ENCODE data around the gene P3H2. TPM values are rescaled to one million over a fixed set of nuclear protein-coding genes. Genes with fewer than 3 reads are reported as not detected.
A peak's percentile ranks its signal among the peaks of the same experiment; 100 is the strongest.

P3H2 gene
- total RNA-seq, 1 donor from 2014 or later = 21.9 TPM

DNA sequence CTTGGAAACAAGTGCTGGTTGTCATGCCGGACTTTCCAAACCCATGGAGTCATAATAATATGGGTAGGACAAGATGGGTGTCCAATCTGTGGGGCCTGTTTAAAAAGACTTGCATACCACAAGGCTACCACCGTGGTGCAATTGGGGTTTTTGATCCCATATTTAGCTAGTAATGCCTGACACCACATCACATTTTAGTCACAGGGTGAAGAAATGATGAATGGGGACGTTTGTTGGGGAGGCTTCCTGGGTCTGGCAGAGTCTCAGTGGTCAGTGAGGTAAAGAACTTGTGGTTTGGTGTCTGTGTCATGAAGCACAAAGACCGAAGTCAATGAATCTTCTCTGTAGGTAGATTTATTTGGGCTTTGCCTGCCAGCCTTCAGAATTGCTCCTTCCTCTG, 31.0 kb downstream of the P3H2 start:
- no peaks in the 10 kb centered on the region for H3K27me3 Mint-ChIP-seq (ENCODE audit: low read depth)
- H3K4me3 Mint-ChIP-seq (ENCODE audit: unreplicated experiment) = no peak overlapping the region
- TF ChIP-seq, protein P1, sequence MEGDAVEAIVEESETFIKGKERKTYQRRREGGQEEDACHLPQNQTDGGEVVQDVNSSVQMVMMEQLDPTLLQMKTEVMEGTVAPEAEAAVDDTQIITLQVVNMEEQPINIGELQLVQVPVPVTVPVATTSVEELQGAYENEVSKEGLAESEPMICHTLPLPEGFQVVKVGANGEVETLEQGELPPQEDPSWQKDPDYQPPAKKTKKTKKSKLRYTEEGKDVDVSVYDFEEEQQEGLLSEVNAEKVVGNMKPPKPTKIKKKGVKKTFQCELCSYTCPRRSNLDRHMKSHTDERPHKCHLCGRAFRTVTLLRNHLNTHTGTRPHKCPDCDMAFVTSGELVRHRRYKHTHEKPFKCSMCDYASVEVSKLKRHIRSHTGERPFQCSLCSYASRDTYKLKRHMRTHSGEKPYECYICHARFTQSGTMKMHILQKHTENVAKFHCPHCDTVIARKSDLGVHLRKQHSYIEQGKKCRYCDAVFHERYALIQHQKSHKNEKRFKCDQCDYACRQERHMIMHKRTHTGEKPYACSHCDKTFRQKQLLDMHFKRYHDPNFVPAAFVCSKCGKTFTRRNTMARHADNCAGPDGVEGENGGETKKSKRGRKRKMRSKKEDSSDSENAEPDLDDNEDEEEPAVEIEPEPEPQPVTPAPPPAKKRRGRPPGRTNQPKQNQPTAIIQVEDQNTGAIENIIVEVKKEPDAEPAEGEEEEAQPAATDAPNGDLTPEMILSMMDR (IDR thresholded peaks at IDR 0.05) = no peak

DNA sequence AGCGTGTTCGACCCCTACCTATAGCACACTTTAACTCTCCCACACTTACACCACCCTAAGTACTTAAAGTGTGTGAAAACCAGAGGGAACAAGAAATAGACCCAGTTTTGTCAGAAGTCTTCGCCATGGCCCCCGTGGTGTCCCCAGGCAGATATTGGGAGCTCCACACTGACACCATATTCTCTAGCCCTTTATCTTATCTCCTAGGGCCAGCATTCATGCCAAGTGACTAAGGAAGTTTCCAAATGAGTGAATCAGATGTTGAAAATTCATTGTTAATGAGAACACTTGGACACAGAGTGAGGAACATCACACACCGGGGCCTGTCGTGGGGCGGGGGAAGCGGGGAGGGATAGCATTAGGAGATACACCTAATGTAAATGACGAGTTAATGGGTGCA, 31.8 kb downstream of the P3H2 start:
- peaks cover 56% of the 10 kb centered on the region for H3K4me1 Mint-ChIP-seq (ENCODE audit: low read depth)
- H3K36me3 Mint-ChIP-seq (ENCODE audit: low read depth) = no peaks in the 10 kb centered on the region

More for the DNA sequence above, 31.0 kb downstream of the P3H2 start:
- Mint-ChIP-seq H3K9me3 (ENCODE audit: low read depth) (peaks cover 5% of the 10 kb centered on the region), H3K27ac (ENCODE audit: unreplicated experiment) (peak overlapping the region; percentile 37), H3K36me3 (ENCODE audit: low read depth) (no peaks in the 10 kb centered on the region), H3K4me1 (ENCODE audit: low read depth) (peaks cover 60% of the 10 kb centered on the region)
- no peak for DNase-seq (ENCODE audit: low spot score)

DNA sequence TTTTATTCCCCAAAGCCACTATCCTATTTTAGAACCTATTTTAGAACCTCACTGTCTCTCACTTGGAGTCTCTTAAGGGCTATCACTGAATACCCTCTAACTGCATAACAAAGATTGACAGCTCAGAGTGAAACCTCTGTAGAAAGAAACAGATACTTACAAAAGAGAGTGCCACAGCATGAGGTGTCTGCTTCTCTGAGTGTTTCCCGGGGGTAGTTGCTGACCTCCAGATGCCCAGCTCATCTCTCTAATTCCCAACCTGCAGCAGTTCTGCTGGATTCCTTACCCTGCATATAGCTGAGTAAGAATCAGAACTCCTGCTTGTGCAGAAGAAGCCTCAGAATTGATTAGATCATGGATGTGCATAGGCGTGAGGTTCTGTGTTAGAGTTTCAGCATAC, 34.5 kb downstream of the P3H2 start:
- no peak overlapping the region for H3K4me3 Mint-ChIP-seq (ENCODE audit: unreplicated experiment)
- no peaks in the 10 kb centered on the region for H3K9me3 Mint-ChIP-seq (ENCODE audit: low read depth)
- H3K36me3 Mint-ChIP-seq (ENCODE audit: low read depth) = no peaks in the 10 kb centered on the region
- no peak for DNase-seq (ENCODE audit: low spot score)
- peaks cover 49% of the 10 kb centered on the region for H3K4me1 Mint-ChIP-seq (ENCODE audit: low read depth)
- no peaks in the 10 kb centered on the region for H3K27me3 Mint-ChIP-seq (ENCODE audit: low read depth)
- TF ChIP-seq, protein P1 (IDR thresholded peaks at IDR 0.05) = no peak
- no peak overlapping the region for H3K27ac Mint-ChIP-seq (ENCODE audit: unreplicated experiment)

More for the DNA sequence above, 31.8 kb downstream of the P3H2 start:
- no peak for DNase-seq (ENCODE audit: low spot score)
- H3K9me3 Mint-ChIP-seq (ENCODE audit: low read depth) = peaks cover 5% of the 10 kb centered on the region
- no peak overlapping the region for H3K4me3 Mint-ChIP-seq (ENCODE audit: unreplicated experiment)
- no peaks in the 10 kb centered on the region for H3K27me3 Mint-ChIP-seq (ENCODE audit: low read depth)
- TF ChIP-seq, protein P1 (IDR thresholded peaks at IDR 0.05) = no peak
- H3K27ac Mint-ChIP-seq (ENCODE audit: unreplicated experiment) = peak overlapping the region; percentile 6

DNA sequence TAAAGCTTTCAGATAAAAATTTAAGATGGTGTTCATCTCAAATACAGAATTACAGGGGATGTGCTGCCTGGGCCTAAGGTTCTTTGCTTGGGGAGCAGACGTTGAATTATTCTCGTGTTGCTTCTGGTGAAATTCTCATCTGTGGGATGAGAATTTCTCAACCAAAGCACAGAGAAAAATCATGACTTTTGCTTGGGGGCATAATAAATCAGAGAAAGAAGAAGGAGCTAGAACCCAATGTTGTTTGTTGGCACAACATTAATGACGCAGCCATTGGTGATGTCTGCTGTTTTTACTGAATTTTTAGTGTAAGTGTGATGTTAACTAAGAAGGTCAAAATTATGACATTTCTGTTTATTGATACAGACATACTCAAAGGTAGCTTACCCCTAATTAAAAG, 35.7 kb downstream of the P3H2 start:
- TF ChIP-seq, protein P1 (IDR thresholded peaks at IDR 0.05) = no peak
- Mint-ChIP-seq H3K27ac (ENCODE audit: unreplicated experiment) (no peak overlapping the region), H3K9me3 (ENCODE audit: low read depth) (no peaks in the 10 kb centered on the region), H3K36me3 (ENCODE audit: low read depth) (no peaks in the 10 kb centered on the region), H3K4me1 (ENCODE audit: low read depth) (peaks cover 46% of the 10 kb centered on the region), H3K4me3 (ENCODE audit: unreplicated experiment) (no peak overlapping the region), H3K27me3 (ENCODE audit: low read depth) (no peaks in the 10 kb centered on the region)
- DNase-seq (ENCODE audit: low spot score) = no peak

DNA sequence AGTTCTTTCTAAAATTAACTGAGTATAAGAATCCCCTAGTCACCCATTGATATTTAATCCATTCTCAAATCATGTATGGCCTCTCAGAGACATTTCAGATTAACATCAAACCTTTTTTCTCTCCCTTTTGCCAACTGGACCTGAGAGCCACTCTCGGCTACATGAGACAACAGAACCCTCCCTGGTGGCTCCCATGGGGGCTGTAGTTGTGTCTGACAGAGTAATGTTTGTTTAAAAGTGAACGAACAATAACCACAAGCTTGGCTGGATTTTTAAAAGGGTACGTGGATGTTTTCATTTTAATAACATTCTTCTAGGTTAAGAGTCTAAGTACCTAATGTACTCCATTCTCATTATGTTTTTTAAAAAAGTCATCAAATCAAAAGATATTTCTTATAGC, 37.1 kb downstream of the P3H2 start:
- Mint-ChIP-seq H3K4me1 (ENCODE audit: low read depth) (peaks cover 45% of the 10 kb centered on the region), H3K27me3 (ENCODE audit: low read depth) (no peaks in the 10 kb centered on the region), H3K27ac (ENCODE audit: unreplicated experiment) (peak overlapping the region; percentile 58), H3K9me3 (ENCODE audit: low read depth) (no peaks in the 10 kb centered on the region), H3K36me3 (ENCODE audit: low read depth) (no peaks in the 10 kb centered on the region), H3K4me3 (ENCODE audit: unreplicated experiment) (no peak overlapping the region)
- DNase-seq (ENCODE audit: low spot score) = no peak
- TF ChIP-seq, protein P1 (IDR thresholded peaks at IDR 0.05) = no peak

All from chondrocyte (in vitro differentiated cells).